Activated gamma-delta T cell treated with anti-CD3 and anti-CD28 coated beads, Interleukin-2, amount 50 U/mL, for 16 hours (primary cell): Measurements from ENCODE around the gene DYNLT4.

Experiments used
- DNase-seq: peaks from one replicate; pipeline ENCODE4 v3.0.0-alpha.2; 2020; ENCODE audit warnings: low read depth

Gene DYNLT4

DNA sequence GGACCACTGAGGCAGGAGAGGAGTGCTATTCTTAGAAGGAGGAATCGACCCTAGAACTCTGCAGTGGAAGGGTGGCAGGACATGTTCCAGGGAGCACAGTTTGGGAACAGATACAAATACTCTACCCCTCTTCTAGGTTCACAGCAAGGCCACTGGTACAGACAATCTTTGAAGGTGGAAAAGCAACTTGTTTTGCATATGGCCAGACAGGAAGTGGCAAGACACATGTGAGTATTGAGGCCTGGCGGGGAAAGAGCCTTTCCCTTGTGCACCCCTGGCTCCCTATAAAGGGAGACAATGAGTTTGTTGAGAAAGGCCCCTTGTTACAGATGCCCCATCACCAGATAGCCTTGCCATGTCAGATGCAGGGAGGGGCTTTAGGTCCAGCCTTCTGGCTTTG lies 49.7 kb downstream of the DYNLT4 start:
- no peak for DNase-seq
